ENCODE measurements around the gene OR4F6.

GRCh38 chr15:101852356-101852755 lies 49.0 kb downstream of the OR4F6 start:
- TF ChIP-seq, protein P1, sequence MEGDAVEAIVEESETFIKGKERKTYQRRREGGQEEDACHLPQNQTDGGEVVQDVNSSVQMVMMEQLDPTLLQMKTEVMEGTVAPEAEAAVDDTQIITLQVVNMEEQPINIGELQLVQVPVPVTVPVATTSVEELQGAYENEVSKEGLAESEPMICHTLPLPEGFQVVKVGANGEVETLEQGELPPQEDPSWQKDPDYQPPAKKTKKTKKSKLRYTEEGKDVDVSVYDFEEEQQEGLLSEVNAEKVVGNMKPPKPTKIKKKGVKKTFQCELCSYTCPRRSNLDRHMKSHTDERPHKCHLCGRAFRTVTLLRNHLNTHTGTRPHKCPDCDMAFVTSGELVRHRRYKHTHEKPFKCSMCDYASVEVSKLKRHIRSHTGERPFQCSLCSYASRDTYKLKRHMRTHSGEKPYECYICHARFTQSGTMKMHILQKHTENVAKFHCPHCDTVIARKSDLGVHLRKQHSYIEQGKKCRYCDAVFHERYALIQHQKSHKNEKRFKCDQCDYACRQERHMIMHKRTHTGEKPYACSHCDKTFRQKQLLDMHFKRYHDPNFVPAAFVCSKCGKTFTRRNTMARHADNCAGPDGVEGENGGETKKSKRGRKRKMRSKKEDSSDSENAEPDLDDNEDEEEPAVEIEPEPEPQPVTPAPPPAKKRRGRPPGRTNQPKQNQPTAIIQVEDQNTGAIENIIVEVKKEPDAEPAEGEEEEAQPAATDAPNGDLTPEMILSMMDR (CRISPR knock-in tag; IDR thresholded peaks at IDR 0.05), result no peak
- TF ChIP-seq NFE2 (CRISPR knock-in tag; IDR thresholded peaks at IDR 0.05) (no peak), SIN3B (IDR thresholded peaks at IDR 0.05; ENCODE audit: low read length) (no peak), ZNF563 (CRISPR knock-in tag; IDR thresholded peaks at IDR 0.05) (no peak), ZNF709 (CRISPR knock-in tag; IDR thresholded peaks at IDR 0.05) (no peak), SP140L (CRISPR knock-in tag; IDR thresholded peaks at IDR 0.05; ENCODE audit: borderline replicate concordance) (no peak)
- TF ChIP-seq, protein P2, sequence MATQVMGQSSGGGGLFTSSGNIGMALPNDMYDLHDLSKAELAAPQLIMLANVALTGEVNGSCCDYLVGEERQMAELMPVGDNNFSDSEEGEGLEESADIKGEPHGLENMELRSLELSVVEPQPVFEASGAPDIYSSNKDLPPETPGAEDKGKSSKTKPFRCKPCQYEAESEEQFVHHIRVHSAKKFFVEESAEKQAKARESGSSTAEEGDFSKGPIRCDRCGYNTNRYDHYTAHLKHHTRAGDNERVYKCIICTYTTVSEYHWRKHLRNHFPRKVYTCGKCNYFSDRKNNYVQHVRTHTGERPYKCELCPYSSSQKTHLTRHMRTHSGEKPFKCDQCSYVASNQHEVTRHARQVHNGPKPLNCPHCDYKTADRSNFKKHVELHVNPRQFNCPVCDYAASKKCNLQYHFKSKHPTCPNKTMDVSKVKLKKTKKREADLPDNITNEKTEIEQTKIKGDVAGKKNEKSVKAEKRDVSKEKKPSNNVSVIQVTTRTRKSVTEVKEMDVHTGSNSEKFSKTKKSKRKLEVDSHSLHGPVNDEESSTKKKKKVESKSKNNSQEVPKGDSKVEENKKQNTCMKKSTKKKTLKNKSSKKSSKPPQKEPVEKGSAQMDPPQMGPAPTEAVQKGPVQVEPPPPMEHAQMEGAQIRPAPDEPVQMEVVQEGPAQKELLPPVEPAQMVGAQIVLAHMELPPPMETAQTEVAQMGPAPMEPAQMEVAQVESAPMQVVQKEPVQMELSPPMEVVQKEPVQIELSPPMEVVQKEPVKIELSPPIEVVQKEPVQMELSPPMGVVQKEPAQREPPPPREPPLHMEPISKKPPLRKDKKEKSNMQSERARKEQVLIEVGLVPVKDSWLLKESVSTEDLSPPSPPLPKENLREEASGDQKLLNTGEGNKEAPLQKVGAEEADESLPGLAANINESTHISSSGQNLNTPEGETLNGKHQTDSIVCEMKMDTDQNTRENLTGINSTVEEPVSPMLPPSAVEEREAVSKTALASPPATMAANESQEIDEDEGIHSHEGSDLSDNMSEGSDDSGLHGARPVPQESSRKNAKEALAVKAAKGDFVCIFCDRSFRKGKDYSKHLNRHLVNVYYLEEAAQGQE (IDR thresholded peaks at IDR 0.05; ENCODE audit: borderline replicate concordance in 1 of 2, low read depth in 1 of 2, low read length in 2 of 2), result no peak
